Caco-2 (cell line): ENCODE results near the gene CRIP1. TPM values are rescaled to one million over a fixed set of nuclear protein-coding genes. Genes with fewer than 3 reads are reported as not detected.

Experiments used
- BruUV-seq: library from RNA; stranded (reverse); fragments of 400-500 nt; replicated peaks from 2 replicates; lab custom pipeline; 2021; lab: Mats Ljungman, UMichigan
- CTCF ChIA-PET: fragments of 300-600 bp; sonication (Branson Sonifier 250); formaldehyde crosslinking; loops from one replicate; lab custom pipeline; 2022; ENCODE audit warnings: antibody characterized with exemption; lab: Charles Lee
- POLR2A ChIA-PET: fragments of 300-600 bp; sonication (Branson Sonifier 250); formaldehyde crosslinking; loops from one replicate; lab custom pipeline; 2022; ENCODE audit warnings: antibody characterized with exemption; lab: Charles Lee
- DNase-seq, 2 experiments: peaks; one replicate each; pipeline versions ENCODE4 v3.0.0 to v3.0.0-alpha.2; 2020 to 2022
- H3K27me3 ChIP-seq: replicated peaks from 2 replicates; pipeline ENCODE4 v1.6.0; 2011; ENCODE audit warnings: low read length; ENCODE audit not compliant: control insufficient read depth, insufficient read depth
- H3K36me3 ChIP-seq: 2 replicates; pipeline ENCODE4 v1.5.1; 2011; ENCODE audit warnings: low read length; ENCODE audit not compliant: control insufficient read depth, insufficient read depth
- H3K4me1 ChIP-seq: fragments of 250-450 bp; sonication (Bioruptor Pico); 2 replicates; pipeline ENCODE4 v1.5.1; 2020; ENCODE audit warnings: mild to moderate bottlenecking
- H3K4me3 ChIP-seq: 2 replicates; pipeline ENCODE4 v1.5.1; 2011; ENCODE audit warnings: low read depth, mild to moderate bottlenecking, control low read depth, low read length
- H3K9me3 ChIP-seq: fragments of 250-450 bp; sonication (Bioruptor Pico); 2 replicates; pipeline ENCODE4 v1.5.1; 2020; ENCODE audit warnings: mild to moderate bottlenecking, moderate library complexity
- H3K27ac Mint-ChIP-seq: one replicate; pipeline ENCODE4 v1.8.0; 2022; ENCODE audit warnings: mixed read lengths; ENCODE audit not compliant: unreplicated experiment
- H3K27me3 Mint-ChIP-seq: one replicate; pipeline ENCODE4 v1.8.0; 2022; ENCODE audit warnings: mixed read lengths; ENCODE audit not compliant: insufficient read depth, unreplicated experiment
- H3K36me3 Mint-ChIP-seq: one replicate; pipeline ENCODE4 v1.8.0; 2022; ENCODE audit warnings: mild to moderate bottlenecking, mixed read lengths; ENCODE audit not compliant: insufficient read depth, unreplicated experiment
- H3K4me1 Mint-ChIP-seq: one replicate; pipeline ENCODE4 v1.8.0; 2022; ENCODE audit warnings: low read depth, mixed read lengths; ENCODE audit not compliant: unreplicated experiment
- H3K4me3 Mint-ChIP-seq: one replicate; pipeline ENCODE4 v1.8.0; 2022; ENCODE audit warnings: mild to moderate bottlenecking, moderate library complexity, mixed read lengths; ENCODE audit not compliant: unreplicated experiment
- H3K9me3 Mint-ChIP-seq: one replicate; pipeline ENCODE4 v1.8.0; 2022; ENCODE audit warnings: mixed read lengths; ENCODE audit not compliant: unreplicated experiment
- CTCF ChIP-seq, 2 experiments: fragments of 200-600 bp in 1 of 2; IDR thresholded peaks; 1 replicate in 1 of 2; 2 replicates in 1 of 2; pipeline versions ENCODE4 v1.5.1 to v1.8.0; 2011 to 2022; ENCODE audit warnings: antibody characterized with exemption in 1 of 2, control low read depth in 1 of 2, inconsistent platforms in 1 of 2, low read depth in 1 of 2, low read length in 1 of 2, mild to moderate bottlenecking in 1 of 2, moderate library complexity in 1 of 2; ENCODE audit not compliant: insufficient read depth in 1 of 2, severe bottlenecking in 1 of 2, unreplicated experiment in 1 of 2
- intact Hi-C: fragments of 100-400 bp; cut with micrococcal nuclease; formaldehyde crosslinking; loops from one replicate; pipeline ENCODE4 v1.10.0; 2022; ENCODE audit not compliant: unreplicated experiment
- total RNA-seq: library from RNA; stranded (reverse); gene quantifications from 2 replicates; pipeline ENCODE4 v1.2.3, GENCODE V29; 2022

The CRIP1 gene
- total RNA-seq, 1 experiment from 2014 or later, result 75.1 TPM

GRCh38 chr14:105492971-105493871 lies 6.5 kb downstream of the CRIP1 start:
- intact Hi-C loops, result loop anchor here (5.0 kb wide), 1 partner anchor 34 kb away; the partner anchor contains the start of gene TMEM121
- BruUV-seq, result no TSS peak
- no peaks in the 10 kb centered on the region; the same call in 1 of the 2 replicates for H3K36me3 ChIP-seq
- Mint-ChIP-seq H3K9me3 (no peaks in the 10 kb centered on the region), H3K27me3 (no peaks in the 10 kb centered on the region), H3K36me3 (peaks cover 20% of the 10 kb centered on the region), H3K4me1 (no peaks in the 10 kb centered on the region), H3K4me3 (no peak overlapping the region), H3K27ac (no peak overlapping the region)
- no peak for TF ChIP-seq CTCF (IDR thresholded peaks at IDR 0.05; ENCODE audit: insufficient read depth in 1 of 2, low read depth in 1 of 2, low read length in 1 of 2, severe bottlenecking in 1 of 2, unreplicated experiment in 1 of 2)
- H3K4me3 ChIP-seq, result no peak overlapping the region
- no peaks in the 10 kb centered on the region for H3K9me3 ChIP-seq
- POLR2A ChIA-PET, result no interaction called here
- CTCF ChIA-PET, result no interaction called here
- H3K4me1 ChIP-seq, result peaks cover 14% of the 10 kb centered on the region
- H3K27me3 ChIP-seq, result no peaks in the 10 kb centered on the region
- DNase-seq, result no peak

- Mint-ChIP-seq H3K9me3 (no peaks in the 10 kb centered on the region), H3K36me3 (peaks cover 29% of the 10 kb centered on the region), H3K4me3 (no peak overlapping the region), H3K4me1 (no peaks in the 10 kb centered on the region), H3K27me3 (no peaks in the 10 kb centered on the region), H3K27ac (no peak overlapping the region)
- intact Hi-C loops, result loop anchor here (5.0 kb wide), 1 partner anchor 33 kb away; the partner anchor contains the start of gene TMEM121
- no peak for DNase-seq
- TF ChIP-seq CTCF (IDR thresholded peaks at IDR 0.05; ENCODE audit: insufficient read depth in 1 of 2, low read depth in 1 of 2, low read length in 1 of 2, severe bottlenecking in 1 of 2, unreplicated experiment in 1 of 2), result no peak
- Histone ChIP-seq H3K9me3 (no peaks in the 10 kb centered on the region), H3K4me3 (no peak overlapping the region), H3K27me3 (no peaks in the 10 kb centered on the region), H3K4me1 (peaks cover 8% of the 10 kb centered on the region), H3K36me3 (no peaks in the 10 kb centered on the region; the same call in 1 of the 2 replicates)
- ChIA-PET CTCF (no interaction called here), POLR2A (no interaction called here)
- no TSS peak for BruUV-seq
Measured at GRCh38 chr14:105493921-105494605, 7.4 kb downstream of the CRIP1 start.

- ChIA-PET CTCF (no interaction called here), POLR2A (no interaction called here)
- no peaks in the 10 kb centered on the region for H3K27me3 Mint-ChIP-seq
- no peaks in the 10 kb centered on the region for H3K9me3 Mint-ChIP-seq
- no TSS peak for BruUV-seq
- peaks cover 3% of the 10 kb centered on the region; the same call in 1 of the 2 replicates for H3K4me1 ChIP-seq
- TF ChIP-seq CTCF (IDR thresholded peaks at IDR 0.05; ENCODE audit: insufficient read depth in 1 of 2, low read depth in 1 of 2, low read length in 1 of 2, severe bottlenecking in 1 of 2, unreplicated experiment in 1 of 2), result no peak
- no peak overlapping the region for H3K4me3 ChIP-seq
- H3K27ac Mint-ChIP-seq, result no peak overlapping the region
- H3K4me3 Mint-ChIP-seq, result no peak overlapping the region
- no peak for DNase-seq
- no peaks in the 10 kb centered on the region for H3K9me3 ChIP-seq
- no peaks in the 10 kb centered on the region for H3K4me1 Mint-ChIP-seq
- intact Hi-C loops, result loop anchor here (5.0 kb wide), 1 partner anchor 33 kb away; the partner anchor contains the start of gene TMEM121
- H3K36me3 ChIP-seq, result no peaks in the 10 kb centered on the region; the same call in 1 of the 2 replicates
- H3K36me3 Mint-ChIP-seq, result peaks cover 30% of the 10 kb centered on the region
- H3K27me3 ChIP-seq, result no peaks in the 10 kb centered on the region
Measured at GRCh38 chr14:105494606-105494929, 7.9 kb downstream of the CRIP1 start.
